ENCODE results near the gene ADAMTS9. TPM values are rescaled to one million over a fixed set of nuclear protein-coding genes. Genes with fewer than 3 reads are reported as not detected.

The ADAMTS9 gene
- total RNA-seq, 1 donor from 2014 or later = 47.7 TPM

- TF ChIP-seq, protein P1, sequence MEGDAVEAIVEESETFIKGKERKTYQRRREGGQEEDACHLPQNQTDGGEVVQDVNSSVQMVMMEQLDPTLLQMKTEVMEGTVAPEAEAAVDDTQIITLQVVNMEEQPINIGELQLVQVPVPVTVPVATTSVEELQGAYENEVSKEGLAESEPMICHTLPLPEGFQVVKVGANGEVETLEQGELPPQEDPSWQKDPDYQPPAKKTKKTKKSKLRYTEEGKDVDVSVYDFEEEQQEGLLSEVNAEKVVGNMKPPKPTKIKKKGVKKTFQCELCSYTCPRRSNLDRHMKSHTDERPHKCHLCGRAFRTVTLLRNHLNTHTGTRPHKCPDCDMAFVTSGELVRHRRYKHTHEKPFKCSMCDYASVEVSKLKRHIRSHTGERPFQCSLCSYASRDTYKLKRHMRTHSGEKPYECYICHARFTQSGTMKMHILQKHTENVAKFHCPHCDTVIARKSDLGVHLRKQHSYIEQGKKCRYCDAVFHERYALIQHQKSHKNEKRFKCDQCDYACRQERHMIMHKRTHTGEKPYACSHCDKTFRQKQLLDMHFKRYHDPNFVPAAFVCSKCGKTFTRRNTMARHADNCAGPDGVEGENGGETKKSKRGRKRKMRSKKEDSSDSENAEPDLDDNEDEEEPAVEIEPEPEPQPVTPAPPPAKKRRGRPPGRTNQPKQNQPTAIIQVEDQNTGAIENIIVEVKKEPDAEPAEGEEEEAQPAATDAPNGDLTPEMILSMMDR (IDR thresholded peaks at IDR 0.05) = no peak
- TF ChIP-seq EZH2phosphoT487 (IDR thresholded peaks at IDR 0.05) (no peak), EZH2 (IDR thresholded peaks at IDR 0.05) (no peak)
- Histone ChIP-seq H4K20me1 (ENCODE audit: low read depth) (no peaks in the 10 kb centered on the region), H3K36me3 (peaks cover 7% of the 10 kb centered on the region), H2AFZ (replicated peaks) (no peak overlapping the region), H3K27me3 (no peaks in the 10 kb centered on the region), H3K9me3 (ENCODE audit: low read depth) (no peaks in the 10 kb centered on the region), H3K4me3 (no peak overlapping the region), H3F3A (ENCODE audit: low read depth) (peaks cover 5% of the 10 kb centered on the region), H3K4me2 (no peak overlapping the region), H3K27ac (no peak overlapping the region), H3K9ac (no peak overlapping the region), H3K4me1 (peaks cover 12% of the 10 kb centered on the region), H3K79me2 (ENCODE audit: low read depth) (no peaks in the 10 kb centered on the region)
- no peak for DNase-seq (ENCODE audit: low spot score)
- H3K27ac Mint-ChIP-seq = no peak overlapping the region
- H3K4me1 Mint-ChIP-seq = peaks cover 10% of the 10 kb centered on the region
- no peak overlapping the region for H3K4me3 Mint-ChIP-seq
- H3K9me3 Mint-ChIP-seq = no peaks in the 10 kb centered on the region
- H3K27me3 Mint-ChIP-seq (ENCODE audit: insufficient read depth, low read depth) = no peaks in the 10 kb centered on the region
- peaks cover 52% of the 10 kb centered on the region for H3K36me3 Mint-ChIP-seq
Observed at GRCh38 chr3:64594134-64594533, 93.7 kb downstream of the ADAMTS9 start.

- no peaks in the 10 kb centered on the region for H3K9me3 Mint-ChIP-seq
- no peaks in the 10 kb centered on the region for H3K27me3 Mint-ChIP-seq (ENCODE audit: insufficient read depth, low read depth)
- Histone ChIP-seq H3K4me3 (no peak overlapping the region), H3K36me3 (peaks cover 7% of the 10 kb centered on the region), H3K4me1 (peaks cover 4% of the 10 kb centered on the region), H2AFZ (replicated peaks) (no peak overlapping the region), H3K27ac (no peak overlapping the region), H3K79me2 (ENCODE audit: low read depth) (no peaks in the 10 kb centered on the region), H3K9ac (no peak overlapping the region), H4K20me1 (ENCODE audit: low read depth) (no peaks in the 10 kb centered on the region), H3K9me3 (ENCODE audit: low read depth) (no peaks in the 10 kb centered on the region), H3K4me2 (no peak overlapping the region), H3F3A (ENCODE audit: low read depth) (no peaks in the 10 kb centered on the region), H3K27me3 (no peaks in the 10 kb centered on the region)
- no peak overlapping the region for H3K27ac Mint-ChIP-seq
- H3K36me3 Mint-ChIP-seq = peaks cover 49% of the 10 kb centered on the region
- no peak overlapping the region for H3K4me3 Mint-ChIP-seq
- TF ChIP-seq EZH2 (IDR thresholded peaks at IDR 0.05) (no peak), EZH2phosphoT487 (IDR thresholded peaks at IDR 0.05) (no peak)
- TF ChIP-seq, protein P1 (IDR thresholded peaks at IDR 0.05) = no peak
- H3K4me1 Mint-ChIP-seq = peaks cover 13% of the 10 kb centered on the region
- no peak for DNase-seq (ENCODE audit: low spot score)
Observed at GRCh38 chr3:64593350-64593749, 94.5 kb downstream of the ADAMTS9 start.

GRCh38 chr3:64591615-64592014, 96.2 kb downstream of the ADAMTS9 start:
- no peak for TF ChIP-seq EZH2 (IDR thresholded peaks at IDR 0.05)
- no peak for TF ChIP-seq EZH2phosphoT487 (IDR thresholded peaks at IDR 0.05)
- TF ChIP-seq, protein P1 (IDR thresholded peaks at IDR 0.05) = no peak
- Mint-ChIP-seq H3K4me1 (peaks cover 22% of the 10 kb centered on the region), H3K9me3 (no peaks in the 10 kb centered on the region), H3K36me3 (peaks cover 44% of the 10 kb centered on the region), H3K27ac (no peak overlapping the region), H3K4me3 (no peak overlapping the region), H3K27me3 (ENCODE audit: insufficient read depth, low read depth) (no peaks in the 10 kb centered on the region)
- H2AFZ ChIP-seq (replicated peaks) = no peak overlapping the region
- peaks cover 4% of the 10 kb centered on the region for H3K36me3 ChIP-seq
- no peaks in the 10 kb centered on the region for H3F3A ChIP-seq (ENCODE audit: low read depth)
- no peak overlapping the region for H3K4me2 ChIP-seq
- no peaks in the 10 kb centered on the region for H3K27me3 ChIP-seq
- no peak overlapping the region for H3K27ac ChIP-seq
- no peak overlapping the region for H3K9ac ChIP-seq
- no peak for DNase-seq (ENCODE audit: low spot score)
- H3K9me3 ChIP-seq (ENCODE audit: low read depth) = no peaks in the 10 kb centered on the region
- H3K4me1 ChIP-seq = peaks cover 10% of the 10 kb centered on the region
- no peaks in the 10 kb centered on the region for H4K20me1 ChIP-seq (ENCODE audit: low read depth)
- H3K4me3 ChIP-seq = no peak overlapping the region
- no peaks in the 10 kb centered on the region for H3K79me2 ChIP-seq (ENCODE audit: low read depth)

All from neural progenitor cell (in vitro differentiated cells).